Activated CD4-positive, CD25-positive, alpha-beta regulatory T cell treated with anti-CD3 and anti-CD28 coated beads, Interleukin-2, amount 50 U/mL, for 16 hours (primary cell): ENCODE measurements around the gene PELI1.
"Not testable (repeated sequence)": the region's sequence is repeated elsewhere in the genome, so short reads cannot be mapped to it uniquely, and the experiment has no call there.

Experiments
- DNase-seq: peaks from one replicate; pipeline ENCODE4 v3.0.0-alpha.2; 2020; ENCODE audit warnings: low read depth, low spot score

The PELI1 gene

DNA sequence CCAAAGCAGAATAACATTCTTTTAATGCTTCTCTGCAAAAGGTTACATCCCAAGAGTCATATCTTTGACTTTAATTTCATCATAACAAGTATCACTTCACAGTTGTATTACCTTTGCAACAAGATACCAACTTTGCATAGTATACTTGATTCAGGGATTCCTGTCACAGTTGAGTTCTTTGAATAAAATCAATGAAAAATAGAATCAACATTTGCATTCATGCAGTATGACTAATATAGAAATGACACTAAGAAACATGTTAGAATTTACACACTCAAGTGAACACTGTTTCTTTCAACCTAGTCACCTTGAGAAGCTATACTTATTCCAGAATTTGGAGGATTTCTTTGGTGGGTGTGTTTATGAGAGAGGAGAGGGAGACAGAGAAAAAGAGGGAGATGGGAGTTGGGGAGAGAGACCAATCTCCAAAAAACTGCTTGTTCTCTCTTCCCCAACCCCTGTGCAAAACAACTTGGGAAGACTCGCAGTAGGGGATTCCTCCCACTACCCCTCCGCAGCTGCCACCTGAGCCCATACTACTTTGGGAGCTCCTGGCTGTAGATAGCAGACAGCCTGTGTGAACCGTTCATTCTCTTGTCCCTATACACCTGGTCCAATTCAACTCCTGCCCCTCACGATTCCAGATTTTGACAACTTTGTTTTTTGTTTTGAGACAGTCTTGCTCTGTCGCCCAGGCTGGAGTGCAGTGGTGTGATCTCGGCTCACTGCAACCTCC lies 57.7 kb downstream of the PELI1 start:
- DNase-seq, result no peak

DNA sequence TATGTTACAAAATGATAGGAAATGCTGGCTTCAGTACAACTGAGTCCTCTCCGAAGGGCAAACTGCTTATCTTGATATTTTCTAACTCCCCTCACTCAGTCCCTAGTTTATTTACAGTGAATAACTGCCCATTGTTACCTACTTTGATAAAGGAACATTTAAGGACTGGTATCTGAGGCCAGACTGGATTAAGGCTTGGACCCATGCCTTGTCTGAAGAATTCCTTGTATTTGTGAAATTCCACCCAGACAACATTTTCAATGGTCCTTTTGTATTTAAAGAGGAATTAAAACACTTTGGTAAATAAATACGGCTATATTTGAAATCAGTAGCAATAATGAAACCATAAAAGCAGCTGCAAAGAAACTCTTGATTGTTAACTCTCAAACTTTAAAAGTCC lies 58.3 kb downstream of the PELI1 start:
- DNase-seq, result no peak

DNA sequence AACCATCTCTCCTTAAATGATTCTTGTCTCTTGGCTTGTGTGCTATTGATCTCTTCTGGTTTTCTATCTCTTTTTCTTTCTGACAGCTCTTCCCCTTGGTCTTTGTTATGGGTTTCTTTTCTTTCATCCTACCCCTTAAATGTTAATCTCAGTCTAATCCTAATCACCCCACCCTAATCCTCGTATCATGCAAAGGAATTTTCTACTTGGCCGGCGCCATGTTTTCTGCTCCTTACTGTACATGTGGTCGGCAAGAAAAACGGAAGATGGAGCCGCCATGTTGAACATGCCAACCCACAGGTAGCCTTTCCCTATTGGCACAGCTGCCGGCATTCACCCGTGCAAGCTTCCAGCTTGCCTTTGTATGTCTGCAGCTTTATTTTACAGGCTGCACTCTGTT lies 63.2 kb downstream of the PELI1 start:
- DNase-seq, result no peak

DNA sequence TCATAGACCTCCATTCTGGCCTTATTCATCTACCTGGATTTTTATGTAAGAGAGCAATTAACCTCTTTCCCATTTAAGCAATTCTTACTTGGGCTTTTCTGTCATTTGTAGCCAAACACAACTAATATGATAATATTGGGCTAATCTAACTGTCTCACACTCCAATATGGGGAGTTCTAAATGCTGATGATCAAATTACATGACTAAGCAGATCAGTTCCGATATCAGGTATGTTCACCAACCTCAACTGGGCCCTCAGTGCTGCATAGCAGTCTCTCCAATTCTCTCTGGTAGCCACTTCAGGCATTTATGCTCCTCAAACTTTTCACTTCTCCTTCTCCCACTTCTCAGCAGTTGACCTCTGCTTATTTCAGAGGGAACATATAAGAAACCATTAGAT lies 64.0 kb downstream of the PELI1 start:
- DNase-seq, result no peak

DNA sequence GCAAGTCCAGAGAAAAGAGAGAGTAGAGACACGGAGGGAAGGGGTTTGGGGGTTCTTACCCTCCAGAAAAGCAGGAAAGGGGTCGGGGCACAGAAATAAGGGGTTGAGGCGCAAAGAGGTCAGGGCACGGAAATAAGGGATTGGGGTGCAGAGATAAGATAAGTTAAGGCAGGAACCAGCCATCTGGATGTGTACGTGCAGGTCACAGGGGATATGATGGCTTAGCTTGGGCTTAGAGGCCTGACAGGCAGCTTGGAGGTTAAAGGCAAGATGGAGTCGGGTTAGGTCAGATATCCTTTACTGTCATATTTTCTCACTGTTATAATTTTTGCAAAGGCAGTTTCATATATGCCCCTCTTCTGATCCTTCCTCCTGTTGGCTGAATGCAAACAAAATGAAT lies 64.5 kb downstream of the PELI1 start:
- not testable (repeated sequence) for DNase-seq

DNA sequence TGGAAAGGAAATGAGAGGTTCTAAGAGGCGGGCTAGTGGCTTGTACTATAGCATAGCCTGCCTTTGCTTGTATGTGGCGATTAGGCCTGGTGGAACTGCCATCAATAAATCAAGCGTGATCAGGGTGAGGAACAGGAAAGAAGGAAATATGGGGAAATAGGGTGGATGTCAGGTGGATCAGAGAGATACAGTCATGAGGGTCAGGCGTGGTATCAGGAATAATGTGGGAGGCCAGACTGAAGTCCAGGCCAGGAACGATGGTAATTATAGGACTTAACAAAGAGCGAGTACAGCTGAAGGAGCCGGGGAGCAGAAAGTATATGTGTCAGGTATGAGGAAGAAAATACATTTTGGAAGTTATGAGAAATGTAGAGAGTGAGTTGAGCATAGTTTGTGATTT lies 67.4 kb downstream of the PELI1 start:
- not testable (repeated sequence) for DNase-seq

DNA sequence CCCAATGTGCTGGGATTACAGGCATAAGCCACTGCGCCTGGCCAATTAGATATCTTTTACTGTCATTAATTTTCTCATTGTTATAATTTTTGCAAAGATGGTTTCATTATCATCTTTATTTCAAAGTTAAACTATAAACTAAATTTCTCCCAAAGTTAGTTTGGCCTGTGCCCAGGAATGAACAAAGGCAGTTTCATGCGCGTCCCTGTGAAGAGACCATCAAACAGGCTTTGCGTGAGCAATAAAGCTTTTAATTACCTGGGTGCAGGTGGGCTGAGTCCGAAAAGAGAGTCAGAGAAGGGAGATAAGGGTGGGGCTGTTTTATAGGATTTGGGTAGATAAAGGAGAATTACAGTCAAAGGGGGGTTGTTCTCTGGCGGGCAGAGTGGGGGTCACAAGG lies 69.6 kb downstream of the PELI1 start:
- DNase-seq, result not testable (repeated sequence)

DNA sequence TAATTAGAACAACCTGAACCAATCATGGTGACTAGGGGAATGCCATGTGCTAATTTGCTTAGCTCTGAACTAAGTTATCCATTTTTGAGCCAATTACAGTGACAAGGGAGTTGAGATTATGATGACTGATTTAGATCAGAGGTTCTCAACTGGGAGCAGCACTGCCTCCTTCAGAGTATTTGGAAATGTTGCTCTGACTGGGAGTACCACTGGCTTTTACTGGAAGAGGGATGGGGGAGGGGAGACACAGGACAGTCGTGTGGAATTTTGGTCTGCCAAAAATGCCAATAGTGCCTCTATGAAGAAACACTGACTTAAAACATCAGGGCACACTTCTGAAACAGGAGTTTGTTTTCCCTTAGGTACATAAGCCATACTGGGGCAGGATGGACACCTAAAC lies 76.9 kb downstream of the PELI1 start:
- DNase-seq, result no peak

DNA sequence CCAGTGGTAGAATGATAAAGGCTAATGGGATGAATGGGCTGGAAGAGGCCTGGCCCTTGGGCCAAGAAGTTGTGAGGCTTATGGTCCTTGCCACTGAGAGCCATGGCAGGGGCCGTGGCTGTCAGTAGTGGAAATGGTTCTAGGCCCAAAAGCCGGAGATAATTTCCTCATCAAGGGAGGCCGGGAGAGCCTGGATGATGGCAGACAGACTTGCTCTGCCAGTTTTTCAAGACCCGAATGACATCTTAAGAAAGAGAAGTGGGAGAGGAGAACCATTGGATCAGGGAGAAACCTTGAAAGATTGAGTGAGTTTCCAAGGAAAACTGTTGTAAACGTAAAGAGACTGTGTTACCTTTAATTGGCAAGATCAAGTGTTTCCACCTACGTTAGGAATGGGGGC lies 78.7 kb downstream of the PELI1 start:
- DNase-seq, result no peak

DNA sequence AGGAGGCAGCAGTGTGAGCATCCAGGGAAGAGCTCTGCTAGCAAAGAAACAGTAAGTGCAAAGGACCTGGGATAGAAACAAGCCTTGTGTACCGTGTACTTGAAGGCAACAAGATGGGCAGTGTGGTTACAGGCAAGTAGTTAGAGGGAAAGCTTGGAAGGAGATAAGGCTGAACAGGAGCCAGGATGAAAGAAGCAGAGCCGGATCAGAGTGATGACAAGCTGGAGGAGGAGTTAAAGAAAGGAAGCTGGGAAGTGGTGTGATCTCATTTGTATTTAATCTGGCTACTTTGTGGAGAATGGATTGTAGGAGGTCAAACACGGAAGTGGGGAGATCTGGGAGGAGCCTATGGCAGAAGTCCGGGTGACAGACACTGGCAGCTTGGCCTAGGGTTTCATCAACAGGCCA lies 80.3 kb downstream of the PELI1 start:
- no peak for DNase-seq

DNA sequence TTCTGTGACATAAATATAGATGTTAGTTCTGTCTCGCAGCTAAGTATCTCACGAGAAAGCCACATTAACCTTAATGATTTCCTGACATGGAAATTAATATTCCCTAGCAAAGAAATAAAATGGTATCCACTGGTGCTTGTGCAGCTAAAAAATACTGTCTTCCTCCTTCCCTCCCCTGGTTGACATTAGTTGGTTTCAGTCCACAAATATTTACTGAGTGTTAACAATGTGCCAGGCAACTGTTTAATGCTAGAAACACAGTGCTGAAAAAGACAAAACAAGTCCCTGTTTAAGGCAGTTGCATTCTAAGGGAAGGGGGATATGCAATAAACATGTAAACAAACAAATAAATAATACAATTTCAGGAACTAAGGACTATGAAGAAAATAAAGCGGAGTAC lies 80.8 kb downstream of the PELI1 start:
- DNase-seq, result no peak

DNA sequence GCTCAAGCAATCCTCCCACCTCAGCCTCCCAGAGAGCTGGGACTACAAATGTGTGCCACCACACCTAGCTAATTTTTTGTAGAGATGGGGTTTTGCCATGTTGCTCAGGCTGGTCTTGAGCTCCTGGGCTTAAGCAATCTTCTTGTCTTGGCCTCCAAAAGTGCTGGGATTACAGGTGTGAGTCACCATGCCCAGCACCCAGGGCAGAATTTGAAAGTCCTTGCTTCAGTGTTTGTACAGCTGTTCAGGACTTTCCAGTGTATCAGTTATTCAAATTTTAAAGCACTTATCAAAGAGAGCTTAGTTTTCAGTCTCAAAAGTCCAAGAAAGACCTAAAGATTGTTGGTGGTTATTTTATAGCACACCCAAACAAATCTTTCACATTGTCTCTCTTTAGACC lies 81.4 kb downstream of the PELI1 start:
- no peak for DNase-seq

DNA sequence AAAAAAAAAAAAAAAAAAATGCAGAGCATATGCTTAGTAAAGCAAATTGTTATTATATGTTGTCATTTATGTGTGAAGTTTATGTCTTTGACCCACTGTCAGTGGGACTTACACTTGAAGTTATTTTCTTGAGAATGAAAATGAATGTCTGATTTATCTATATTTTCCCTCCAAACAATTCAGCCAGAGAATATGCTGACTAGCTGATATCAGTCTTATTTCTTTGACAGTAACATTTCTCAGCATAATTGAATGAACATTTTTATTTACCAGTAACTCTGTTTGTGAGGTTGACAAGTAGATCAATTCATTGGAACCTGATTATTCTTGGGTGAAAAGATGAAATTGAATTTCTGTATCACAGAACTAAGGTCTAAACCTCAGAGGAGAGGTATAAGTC lies 85.0 kb downstream of the PELI1 start:
- DNase-seq, result no peak

DNA sequence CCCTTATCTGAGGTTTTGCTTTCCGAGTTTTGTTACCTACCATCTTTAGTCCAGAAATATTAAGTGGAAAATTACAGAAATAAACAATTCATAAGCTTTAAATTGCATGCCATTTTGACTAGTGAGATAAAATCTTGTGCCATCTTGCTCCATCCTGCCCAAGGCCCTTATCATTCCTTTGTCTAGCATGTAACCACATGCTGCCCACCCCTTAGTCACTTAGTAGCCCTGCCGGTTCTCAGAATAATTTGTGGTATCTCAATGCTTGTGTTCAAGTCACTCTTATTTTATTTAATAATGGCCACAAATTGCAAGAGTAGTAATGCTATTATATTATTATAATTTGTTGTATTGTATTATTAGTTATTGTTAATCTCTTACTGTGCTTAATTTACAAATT lies 88.2 kb downstream of the PELI1 start:
- DNase-seq, result no peak

DNA sequence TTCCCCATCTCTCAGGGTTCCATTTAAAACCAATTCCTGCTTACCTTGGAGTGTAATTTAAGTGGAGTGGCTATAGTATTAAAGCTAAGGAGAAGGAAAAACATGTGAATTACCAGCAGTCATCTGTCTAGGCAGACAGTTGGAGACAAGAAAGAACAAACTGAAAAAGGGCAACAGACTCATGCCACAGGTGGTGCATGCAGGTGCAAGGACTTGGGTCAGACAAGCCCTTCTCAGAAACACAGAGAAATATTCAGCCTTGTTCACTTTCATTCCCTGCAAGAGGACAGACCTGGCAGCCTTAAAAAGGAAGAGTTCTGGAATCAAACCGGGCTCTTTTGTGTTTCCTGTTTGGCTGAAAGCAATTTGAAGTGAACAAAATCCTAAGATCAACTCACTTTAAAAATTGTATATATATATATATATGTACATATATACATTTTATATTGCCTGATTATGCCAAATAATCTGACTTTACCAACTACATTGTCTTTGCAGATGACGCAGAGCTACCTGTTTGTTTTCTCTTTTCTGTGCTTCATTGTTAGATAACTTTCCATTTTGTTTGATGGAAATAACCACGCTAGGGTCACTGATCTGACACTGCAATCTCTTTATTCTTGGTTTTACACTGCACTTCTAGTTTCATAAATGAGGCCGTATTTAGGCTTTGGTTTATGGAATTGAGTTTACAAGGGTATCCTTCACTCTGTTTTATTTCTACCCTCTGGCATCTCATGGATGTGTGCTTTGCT lies 89.9 kb downstream of the PELI1 start:
- no peak for DNase-seq

DNA sequence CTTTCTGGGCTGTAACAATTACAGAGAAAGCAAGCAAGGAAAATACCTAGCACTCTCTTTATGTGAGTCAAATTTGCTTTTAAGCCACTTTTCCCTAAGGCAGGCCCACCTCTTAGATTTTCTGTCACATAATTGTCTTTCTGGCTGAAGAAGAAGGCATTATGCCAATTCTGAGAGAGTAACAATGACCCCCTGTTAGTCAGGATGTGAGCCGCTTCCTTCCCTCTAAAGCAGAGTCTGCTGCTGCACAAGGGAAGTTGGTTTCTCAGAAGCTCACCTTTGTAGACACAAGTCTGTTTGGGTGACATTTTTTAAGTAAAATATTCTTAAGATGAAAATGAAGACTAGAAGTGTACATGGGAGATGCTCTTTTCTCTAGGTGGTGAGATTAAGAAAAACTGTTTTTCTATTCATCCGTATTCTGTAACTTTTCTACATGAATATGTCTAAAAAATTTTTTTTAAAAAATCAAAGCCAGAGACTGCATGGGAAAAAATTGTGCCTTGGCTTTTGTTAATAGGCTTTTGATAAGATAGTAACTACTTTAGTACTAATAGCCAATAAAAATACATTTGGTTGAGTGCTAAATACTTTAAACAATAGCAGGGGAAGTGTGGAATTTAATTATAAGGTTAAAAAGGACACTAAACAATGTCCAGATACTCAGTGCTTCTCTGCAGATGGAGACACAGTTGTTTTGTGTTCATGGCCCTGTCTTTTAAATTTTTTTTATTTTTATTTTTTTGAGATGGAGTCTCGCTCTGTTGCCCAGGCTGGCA lies 91.6 kb downstream of the PELI1 start:
- no peak for DNase-seq

DNA sequence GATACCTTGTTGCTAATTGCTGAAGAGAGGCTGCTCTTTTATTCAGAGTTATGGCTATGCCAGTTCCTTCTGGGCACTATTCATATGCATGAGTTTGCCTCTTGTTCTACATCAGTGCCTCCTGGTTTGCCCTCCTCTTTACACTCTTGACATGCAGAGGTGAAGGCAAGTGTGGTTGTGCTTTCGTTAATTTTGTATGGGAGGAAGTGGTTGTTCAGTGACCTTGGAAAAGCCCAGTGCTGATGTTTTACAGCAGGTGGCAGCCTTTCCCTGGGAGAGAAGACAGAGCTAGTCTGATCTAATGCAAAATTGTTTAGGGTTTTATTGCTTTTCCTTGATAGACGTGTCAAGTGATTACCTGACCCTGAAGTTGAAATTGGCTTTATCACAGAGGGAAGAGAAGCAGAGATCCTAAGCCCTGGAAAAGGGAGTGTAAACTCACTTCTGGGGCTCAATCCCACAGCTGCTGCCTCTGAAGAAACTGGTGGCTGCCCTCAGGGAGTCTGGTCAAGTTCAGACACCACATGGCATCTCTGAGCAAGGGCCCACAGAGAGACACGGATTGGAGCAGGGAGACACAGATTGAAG lies 94.5 kb downstream of the PELI1 start:
- DNase-seq, result peak; percentile 50

DNA sequence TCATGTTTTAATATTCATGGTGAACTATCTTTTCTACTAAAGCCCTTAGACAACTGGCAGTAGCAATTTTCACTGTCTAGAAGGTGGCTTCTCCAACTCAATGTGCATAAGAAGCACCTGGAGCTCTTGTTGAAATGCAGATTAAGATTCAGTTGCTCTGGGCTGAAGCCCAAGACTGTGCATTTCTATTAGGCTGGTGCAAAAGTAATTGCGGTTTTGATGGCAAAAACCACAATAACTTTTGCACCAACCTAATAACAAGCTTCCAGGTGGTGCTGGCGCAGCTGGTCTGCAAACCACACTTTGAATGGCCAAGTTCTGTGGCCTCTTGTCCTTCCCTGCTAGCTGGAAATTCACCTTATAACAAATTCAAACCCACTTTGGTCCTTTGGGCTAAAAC lies 98.3 kb downstream of the PELI1 start:
- no peak for DNase-seq
